ENCODE results near the gene DTNB. TPM values are rescaled to one million over a fixed set of nuclear protein-coding genes. Genes with fewer than 3 reads are reported as not detected.
"Not testable (repeated sequence)": the region's sequence is repeated elsewhere in the genome, so short reads cannot be mapped to it uniquely, and the experiment has no call there.

The DTNB gene
- total RNA-seq, 1 donor from 2014 or later, result 14.3 TPM

DNA sequence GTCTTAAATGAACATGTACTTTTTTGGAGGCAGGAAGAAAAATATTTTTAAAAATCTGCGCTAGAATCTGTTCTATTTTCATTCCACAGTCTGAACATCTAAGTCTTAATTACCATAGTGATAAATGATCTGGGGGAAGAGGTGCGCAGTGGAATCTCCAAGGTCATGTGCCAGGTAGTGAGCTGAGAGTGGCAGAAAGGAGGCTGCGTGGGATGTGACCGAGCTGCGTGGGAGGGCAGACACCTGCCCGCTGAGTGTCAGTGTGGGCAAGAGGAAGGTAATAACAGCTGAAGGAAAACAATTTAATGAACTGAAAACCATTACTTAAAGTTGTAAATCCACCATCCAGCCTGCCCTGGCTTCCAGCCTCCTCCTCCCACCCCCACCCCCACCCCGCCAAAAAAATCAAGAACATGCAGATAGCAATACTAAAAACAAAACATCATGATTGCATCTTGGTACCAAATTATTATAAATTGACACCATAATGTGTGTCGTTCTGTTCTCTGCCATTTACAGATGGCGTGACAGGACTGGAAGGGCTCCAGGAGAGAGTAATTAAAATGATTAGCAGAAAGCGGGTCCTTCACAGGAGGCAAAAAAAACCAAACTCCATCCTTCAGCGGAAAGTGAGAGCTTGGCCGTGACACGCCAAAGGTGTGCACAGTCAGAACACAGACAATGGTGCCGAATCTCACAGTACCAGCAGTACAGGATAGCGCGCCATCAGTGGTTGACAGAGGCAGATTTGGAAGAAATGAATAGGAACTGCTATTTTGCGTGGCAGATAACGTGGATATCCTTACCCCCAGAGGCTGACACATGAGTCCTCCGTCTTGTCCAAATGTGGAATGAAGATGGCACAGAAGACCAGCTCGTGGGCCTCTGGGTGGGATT, 11.4 kb upstream of the DTNB start:
- no peak for DNase-seq (ENCODE audit: low spot score)

GRCh38 chr2:25682082-25682481, 8.7 kb upstream of the DTNB start:
- ATAC-seq (no peak), DNase-seq (ENCODE audit: low spot score) (no peak)

More for the DNA sequence above, 11.4 kb upstream of the DTNB start:
- no peak for ATAC-seq

GRCh38 chr2:25677877-25678276, 4.5 kb upstream of the DTNB start:
- ATAC-seq (no peak), DNase-seq (ENCODE audit: low spot score) (no peak)

DNA sequence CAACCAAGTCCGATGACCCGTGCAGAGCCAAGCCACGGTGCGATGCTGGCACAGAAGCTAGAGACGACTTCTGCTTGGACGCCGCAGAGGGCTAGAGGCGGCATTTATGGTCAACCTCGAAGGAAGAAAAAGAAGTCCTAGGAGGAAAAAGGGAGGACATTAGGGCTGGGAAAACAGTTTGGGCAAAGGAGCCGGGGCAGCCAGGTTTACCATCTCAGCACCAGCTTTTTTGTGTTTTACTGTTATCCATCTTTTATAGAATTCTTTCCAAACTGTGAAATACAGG, 643 bp upstream of the DTNB start:
- ATAC-seq (no peak), DNase-seq (ENCODE audit: low spot score) (no peak)

- peak; percentile 71 for ATAC-seq
- DNase-seq (ENCODE audit: low spot score), result peak; percentile 64
These were observed 680 bp downstream of the DTNB start for GRCh38 chr2:25672494-25673299.

DNA sequence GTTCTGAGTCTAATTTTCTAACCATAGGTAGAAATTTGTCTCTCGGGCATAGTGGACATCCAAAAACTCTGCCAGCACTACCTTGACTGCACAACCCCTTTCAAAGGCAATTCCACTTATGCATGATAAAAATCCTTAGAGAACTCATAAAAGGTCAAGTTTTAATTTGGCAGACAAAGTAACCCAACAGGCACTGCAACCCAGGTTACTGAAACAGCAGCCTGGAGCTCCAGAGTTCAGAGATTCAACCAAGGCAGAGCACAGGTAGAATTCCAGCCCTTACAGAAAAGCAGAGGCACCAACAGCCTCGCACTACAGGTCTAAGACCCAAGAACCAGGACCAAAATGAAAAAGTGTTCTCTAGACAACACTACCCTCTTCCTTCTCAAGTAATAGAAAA, 1.8 kb downstream of the DTNB start:
- ATAC-seq, result no peak
- no peak for DNase-seq (ENCODE audit: low spot score)

DNA sequence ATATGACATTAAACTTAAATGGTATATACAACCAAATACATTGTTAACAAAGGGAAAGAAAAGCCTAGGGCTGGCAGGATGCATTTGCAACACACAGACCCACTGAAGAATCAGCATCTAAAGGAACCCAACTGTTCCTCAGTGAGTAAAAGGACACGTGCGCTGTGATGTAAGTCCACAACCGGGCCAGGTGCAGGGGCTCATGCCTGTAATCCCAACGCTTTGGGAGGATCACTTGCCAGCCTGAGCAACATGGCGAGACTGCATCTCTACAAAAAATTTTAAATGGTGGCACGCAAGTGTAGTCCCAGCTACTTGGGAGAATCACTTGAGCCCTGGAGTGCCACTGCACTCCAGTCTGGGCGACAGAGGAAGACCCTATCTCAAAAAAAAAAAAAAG, 3.9 kb downstream of the DTNB start:
- no peak for DNase-seq (ENCODE audit: low spot score)
- ATAC-seq, result no peak

DNA sequence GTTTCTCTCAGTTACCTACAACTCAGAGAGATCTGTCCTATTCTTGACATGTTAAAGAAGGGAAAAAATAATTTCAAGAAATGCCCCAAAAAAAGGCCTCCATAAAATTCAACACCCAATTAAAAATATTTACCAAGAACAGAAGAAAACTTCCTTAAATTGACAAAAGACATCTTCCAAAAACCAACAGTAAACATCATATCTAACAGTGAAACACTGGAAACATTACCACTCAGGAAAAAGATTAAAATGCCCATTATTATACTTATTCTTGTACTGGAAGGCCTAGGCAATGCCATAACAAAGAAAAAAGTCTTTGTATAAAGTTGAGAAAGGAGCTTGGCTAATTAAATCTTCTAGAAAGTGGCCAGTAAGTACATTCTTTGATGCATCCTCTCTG, 7.2 kb downstream of the DTNB start:
- DNase-seq (ENCODE audit: low spot score), result no peak
- ATAC-seq, result no peak

GRCh38 chr2:25665429-25665828, 7.9 kb downstream of the DTNB start:
- not testable (repeated sequence) for DNase-seq (ENCODE audit: low spot score); ATAC-seq

DNA sequence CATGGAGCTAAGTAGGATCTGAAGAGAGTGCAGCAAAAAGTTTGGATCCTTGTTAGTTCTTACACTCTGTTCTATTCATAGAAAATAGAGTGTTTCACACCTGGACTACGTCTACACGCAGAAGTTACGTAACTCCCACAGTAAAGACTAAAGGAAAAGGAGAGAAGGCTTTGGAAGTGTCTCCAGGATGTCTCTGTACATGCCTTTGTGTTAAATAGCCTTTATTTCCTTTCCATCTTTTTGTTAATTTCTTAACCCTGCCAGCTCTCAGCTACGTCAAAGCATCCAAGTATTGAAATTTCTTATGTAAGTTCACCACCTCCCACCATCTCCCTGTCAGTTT, 8.4 kb downstream of the DTNB start:
- DNase-seq (ENCODE audit: low spot score) (no peak), ATAC-seq (no peak)

DNA sequence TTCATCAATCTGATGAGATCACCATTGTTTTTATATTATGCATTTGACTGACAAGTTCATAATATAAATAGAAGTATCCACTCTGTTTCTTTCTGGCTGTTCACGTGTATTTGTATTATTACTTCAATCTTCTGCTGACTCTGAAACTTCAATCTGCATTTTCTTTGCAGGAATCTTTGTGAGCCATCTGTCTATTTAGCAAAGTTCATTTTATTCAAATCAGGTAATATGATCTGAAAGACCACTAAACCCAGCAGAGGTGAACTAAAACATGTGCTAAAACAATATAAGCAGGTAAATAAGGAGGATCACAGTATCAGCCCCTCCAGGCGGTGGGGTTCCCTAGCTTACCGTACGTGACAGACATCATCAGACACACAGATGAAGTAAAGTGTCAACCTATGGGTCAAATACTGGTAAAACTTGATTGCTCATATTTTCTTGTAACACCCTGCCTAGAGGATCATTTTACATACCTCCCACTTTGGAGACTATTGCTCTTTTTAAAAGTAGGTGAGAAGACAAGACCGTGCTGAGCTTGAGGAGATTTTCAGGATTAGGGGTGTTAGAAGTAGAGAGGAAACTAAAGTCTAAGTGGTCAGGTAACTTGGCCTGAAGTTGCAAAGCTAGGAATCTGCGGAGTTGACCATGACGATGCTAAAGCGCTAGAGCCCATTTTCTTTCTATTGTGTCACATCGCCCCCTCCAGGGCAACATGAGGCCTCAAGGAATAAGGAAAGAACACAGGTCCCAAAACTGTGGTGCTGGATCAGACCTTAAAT, 9.0 kb downstream of the DTNB start:
- DNase-seq (ENCODE audit: low spot score) (no peak), ATAC-seq (peak; percentile 70)

DNA sequence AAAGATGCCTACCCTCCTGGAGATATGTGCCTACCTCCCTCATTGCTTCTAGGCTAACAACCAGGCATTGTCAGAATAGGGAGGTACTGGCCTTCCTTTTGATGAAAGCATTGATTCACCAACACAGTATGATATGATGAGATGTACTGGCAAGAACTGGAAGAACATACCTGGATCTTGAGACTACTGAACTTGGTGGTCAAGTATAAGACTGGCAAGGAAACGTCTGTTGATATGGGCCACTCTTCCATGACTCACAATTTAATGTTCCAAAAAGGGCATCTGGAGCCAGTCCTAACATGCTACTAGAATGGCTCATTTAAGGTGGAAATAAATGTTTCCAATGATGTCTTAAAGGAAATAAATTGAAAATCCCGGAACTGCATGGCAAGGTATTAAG, 18.1 kb downstream of the DTNB start:
- no peak for DNase-seq (ENCODE audit: low spot score)
- ATAC-seq, result no peak

DNA sequence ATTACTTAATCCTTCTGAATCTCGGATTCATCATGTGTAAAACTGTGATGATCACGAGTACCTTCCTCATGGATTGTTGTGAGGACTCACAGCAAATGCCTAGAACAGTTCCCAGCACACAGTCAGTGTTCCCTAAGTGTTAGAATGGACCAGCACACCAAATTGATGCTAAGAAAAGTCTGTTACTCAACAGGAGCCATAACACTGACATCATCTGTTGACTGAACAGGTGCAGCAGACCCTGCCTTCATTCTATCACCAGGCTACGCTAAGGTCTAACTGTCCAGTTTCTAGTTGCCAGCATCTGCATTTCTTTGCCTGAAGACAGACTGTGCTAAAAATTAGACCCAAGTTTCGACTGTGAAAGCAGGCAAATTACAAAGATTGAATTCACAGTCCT, 18.6 kb downstream of the DTNB start:
- DNase-seq (ENCODE audit: low spot score), result no peak
- no peak for ATAC-seq

- DNase-seq (ENCODE audit: low spot score), result no peak
- ATAC-seq, result no peak
These were observed 21.5 kb downstream of the DTNB start for GRCh38 chr2:25651782-25652455.

GRCh38 chr2:25651066-25651465, 22.3 kb downstream of the DTNB start:
- no peak for ATAC-seq
- no peak for DNase-seq (ENCODE audit: low spot score)

DNA sequence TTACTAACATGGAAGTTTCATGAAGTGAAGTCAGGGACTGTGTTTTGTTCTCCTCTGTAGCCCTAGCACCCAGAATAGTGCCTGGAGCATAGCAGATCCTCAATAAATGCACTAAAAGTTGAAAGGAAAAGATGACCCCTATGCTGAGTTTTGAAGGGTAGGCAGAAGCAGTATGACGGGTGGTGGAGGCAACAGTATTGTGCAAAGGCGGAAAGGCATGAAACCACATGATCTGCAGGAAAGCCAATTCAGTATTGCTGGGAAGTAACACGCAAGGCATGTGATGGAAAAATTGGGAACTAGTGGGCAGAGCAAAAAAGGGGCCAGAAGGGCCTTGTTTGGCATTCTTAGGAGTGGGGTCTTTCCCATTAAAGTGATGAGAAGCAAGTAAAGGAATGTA, 23.1 kb downstream of the DTNB start:
- DNase-seq (ENCODE audit: low spot score), result no peak
- ATAC-seq, result no peak

- ATAC-seq (no peak), DNase-seq (ENCODE audit: low spot score) (no peak)
These were observed 23.6 kb downstream of the DTNB start for GRCh38 chr2:25649786-25650185.

DNA sequence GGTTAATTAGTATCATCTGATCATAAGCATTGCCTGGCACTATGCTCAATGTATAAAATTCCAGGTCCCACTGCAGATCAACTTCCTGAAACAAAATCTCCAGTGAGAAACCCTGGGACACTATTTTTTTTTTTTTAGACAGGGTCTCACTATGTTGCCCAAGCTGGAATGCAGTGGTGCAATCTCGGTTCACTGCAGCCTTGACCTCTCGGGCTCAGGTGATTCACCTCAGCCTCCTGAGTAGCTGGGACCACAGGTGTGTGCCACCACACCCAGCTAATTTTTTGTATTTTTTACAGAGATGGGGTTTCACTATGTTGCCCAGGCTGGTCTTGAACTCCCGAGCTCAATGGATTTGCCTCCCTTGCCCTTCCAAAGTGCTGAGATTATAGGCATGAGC, 31.1 kb downstream of the DTNB start:
- DNase-seq (ENCODE audit: low spot score) (no peak), ATAC-seq (no peak)

GRCh38 chr2:25639696-25640095, 33.7 kb downstream of the DTNB start:
- DNase-seq (ENCODE audit: low spot score), result no peak

DNA sequence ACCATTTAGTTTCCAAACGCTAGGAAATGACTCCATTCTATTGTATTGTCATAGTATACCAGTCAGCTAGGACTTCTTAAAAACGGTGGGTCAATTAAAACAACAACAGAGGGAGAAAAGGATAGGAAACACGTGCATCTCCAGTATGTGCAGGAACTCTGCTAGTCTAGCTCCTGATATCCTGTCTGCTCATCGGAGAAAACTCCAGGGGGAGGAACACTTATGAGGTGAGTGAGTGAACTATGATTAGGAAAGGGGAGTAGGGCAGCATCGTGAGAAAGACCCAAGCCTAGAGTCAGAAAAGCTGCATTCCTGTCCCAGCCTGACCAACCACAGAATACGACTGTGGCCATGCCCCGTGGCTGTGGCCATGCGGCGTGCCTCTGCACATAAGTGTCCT, 34.2 kb downstream of the DTNB start:
- no peak for DNase-seq (ENCODE audit: low spot score)
- ATAC-seq, result no peak

More at GRCh38 chr2:25639696-25640095, 33.7 kb downstream of the DTNB start:
- no peak for ATAC-seq

GRCh38 chr2:25635797-25636196, 37.6 kb downstream of the DTNB start:
- DNase-seq (ENCODE audit: low spot score) (no peak), ATAC-seq (no peak)

Data from left lobe of liver (tissue), 2 donors.